CD4-positive, CD25-positive, alpha-beta regulatory T cell (primary cell): Measurements from ENCODE around the gene MSLN. TPM values are rescaled to one million over a fixed set of nuclear protein-coding genes. Genes with fewer than 3 reads are reported as not detected.
A peak's percentile ranks its signal among the peaks of the same experiment; 100 is the strongest.
"Not testable (repeated sequence)": the region's sequence is repeated elsewhere in the genome, so short reads cannot be mapped to it uniquely, and the experiment has no call there.

ENCODE experiments used
- ATAC-seq, 2 donors: fragments of 150-1000 bp; cut with Tn5 transposase; one replicate each; pipeline ENCODE4 v1.10.0; 2021; ENCODE audit warnings: low read depth in 2 of 2, moderate number of reproducible peaks in 2 of 2, moderate library complexity in 1 of 2
- DNase-seq, 3 donors: peaks; one replicate each; pipeline versions ENCODE4 v3.0.0 to v3.0.0-alpha.2; 2012 to 2022; ENCODE audit warnings: mixed read lengths in 1 of 3
- H3K27ac ChIP-seq: one replicate; pipeline ENCODE4 v1.7.0; 2013; ENCODE audit warnings: mild to moderate bottlenecking, low read length; ENCODE audit not compliant: insufficient read depth, poor library complexity, severe bottlenecking
- H3K27me3 ChIP-seq: one replicate; pipeline ENCODE4 v1.7.0; 2013; ENCODE audit warnings: low read length; ENCODE audit not compliant: control insufficient read depth, insufficient read depth
- H3K36me3 ChIP-seq: one replicate; pipeline ENCODE4 v1.7.0; 2013; ENCODE audit warnings: mild to moderate bottlenecking, low read length, moderate library complexity; ENCODE audit not compliant: control insufficient read depth, insufficient read depth
- H3K4me1 ChIP-seq: 2 replicates; pipeline ENCODE4 v1.7.0; 2013; ENCODE audit warnings: mild to moderate bottlenecking, low read length; ENCODE audit not compliant: insufficient read depth, control insufficient read depth, poor library complexity, severe bottlenecking
- H3K4me3 ChIP-seq: one replicate; pipeline ENCODE4 v1.7.0; 2013; ENCODE audit warnings: low read depth, mild to moderate bottlenecking, low read length, moderate library complexity
- H3K9me3 ChIP-seq, 2 experiments: 1 replicate in 1 of 2; 2 replicates in 1 of 2; pipeline ENCODE4 v1.7.0; 2013; ENCODE audit warnings: low read length in 2 of 2, mild to moderate bottlenecking in 1 of 2, moderate library complexity in 1 of 2; ENCODE audit not compliant: control insufficient read depth in 2 of 2
- H3K27ac Mint-ChIP-seq, 3 donors: one replicate each; pipeline ENCODE4 v1.8.0; 2020 to 2022; ENCODE audit warnings: mild to moderate bottlenecking in 3 of 3, mixed read lengths in 3 of 3, moderate library complexity in 2 of 3
- H3K27me3 Mint-ChIP-seq: one replicate; pipeline ENCODE4 v1.8.0; 2022; ENCODE audit warnings: mild to moderate bottlenecking, mixed read lengths
- H3K36me3 Mint-ChIP-seq: one replicate; pipeline ENCODE4 v1.8.0; 2020; ENCODE audit warnings: mixed read lengths
- H3K4me1 Mint-ChIP-seq, 4 donors: one replicate each; pipeline ENCODE4 v1.8.0; 2020 to 2022; ENCODE audit warnings: mixed read lengths in 4 of 4, mild to moderate bottlenecking in 1 of 4
- H3K4me3 Mint-ChIP-seq, 4 donors: one replicate each; pipeline ENCODE4 v1.8.0; 2020 to 2022; ENCODE audit warnings: mild to moderate bottlenecking in 4 of 4, mixed read lengths in 4 of 4, moderate library complexity in 3 of 4
- H3K9me3 Mint-ChIP-seq, 7 donors: one replicate each; pipeline ENCODE4 v1.8.0; 2020 to 2022; ENCODE audit warnings: mixed read lengths in 7 of 7, mild to moderate bottlenecking in 3 of 7, moderate library complexity in 2 of 7
- polyA plus RNA-seq, 4 donors: library from polyadenylated mRNA; unstranded; fragments of 300-500 nt; fragmentation: Illumina TruSeq; gene quantifications; one replicate each; pipeline ENCODE4 v1.2.3, GENCODE V29; 2021
- total RNA-seq: library from RNA; stranded (reverse); gene quantifications from one replicate; pipeline ENCODE4 v1.2.3, GENCODE V29; 2022

MSLN gene
- total RNA-seq: not detected
- not detected for polyA plus RNA-seq

DNA sequence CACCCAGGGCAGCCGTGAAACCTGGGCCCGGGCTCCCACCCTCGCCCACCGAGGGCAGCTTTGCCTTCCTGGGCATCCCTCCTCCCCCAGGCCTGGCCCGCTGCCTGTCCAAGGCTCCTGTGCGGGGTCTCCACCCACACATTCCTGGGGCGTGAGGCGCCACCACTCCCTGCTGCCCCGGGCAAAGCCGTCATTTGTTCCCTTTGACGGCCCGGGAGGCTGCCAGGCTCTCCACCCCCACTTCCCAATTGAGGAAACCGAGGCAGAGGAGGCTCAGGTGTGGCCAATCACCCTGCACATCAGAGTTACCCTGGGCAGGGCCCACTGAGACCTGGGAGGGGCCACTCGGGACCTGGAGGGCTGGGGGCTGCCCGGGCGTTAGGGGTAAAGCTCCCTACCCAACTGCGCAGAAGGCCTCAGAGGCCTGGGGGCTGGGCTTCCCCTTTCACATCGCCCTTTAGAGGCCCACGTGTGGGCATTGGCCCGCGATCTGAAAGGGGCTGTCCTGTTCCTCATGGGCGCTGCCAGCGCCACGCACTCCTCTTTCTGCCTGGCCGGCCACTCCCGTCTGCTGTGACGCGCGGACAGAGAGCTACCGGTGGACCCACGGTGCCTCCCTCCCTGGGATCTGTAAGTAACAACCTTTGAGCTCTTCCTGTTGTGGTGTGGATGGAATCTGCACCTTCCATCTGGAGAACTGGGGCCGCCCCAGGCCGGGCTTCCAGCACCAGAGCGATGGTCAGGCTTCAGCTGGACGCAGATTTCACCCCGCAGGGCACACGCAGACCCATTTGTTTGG is at the start of gene MSLN:
MSLN (plus strand) TSS at position 190 of the 799 bp plus-strand sequence. CDS start 1,947 bp downstream, outside the sequence.
- peaks cover 0 to 3% (median 0%) of the 10 kb centered on the region in 7 donors for H3K9me3 Mint-ChIP-seq
- no peak within 1 kb of the TSS for H3K27ac Mint-ChIP-seq
- H3K27ac ChIP-seq: no peak within 1 kb of the TSS
- H3K36me3 Mint-ChIP-seq: no peaks in the 10 kb centered on the region
- DNase-seq (no peak), ATAC-seq (no peak)
- no peak within 1 kb of the TSS for H3K4me3 ChIP-seq
- peaks cover 0 to 6% (median under 1%) of the 10 kb centered on the region in 4 donors for H3K4me1 Mint-ChIP-seq
- no peaks in the 10 kb centered on the region for H3K27me3 ChIP-seq
- H3K4me1 ChIP-seq: no peaks in the 10 kb centered on the region
- H3K4me3 Mint-ChIP-seq: peak within 1 kb of the TSS in 1 of 4 donors; percentile 92
- H3K36me3 ChIP-seq: no peaks in the 10 kb centered on the region
- H3K9me3 ChIP-seq: no peaks in the 10 kb centered on the region
- H3K27me3 Mint-ChIP-seq: peaks cover 14% of the 10 kb centered on the region

DNA sequence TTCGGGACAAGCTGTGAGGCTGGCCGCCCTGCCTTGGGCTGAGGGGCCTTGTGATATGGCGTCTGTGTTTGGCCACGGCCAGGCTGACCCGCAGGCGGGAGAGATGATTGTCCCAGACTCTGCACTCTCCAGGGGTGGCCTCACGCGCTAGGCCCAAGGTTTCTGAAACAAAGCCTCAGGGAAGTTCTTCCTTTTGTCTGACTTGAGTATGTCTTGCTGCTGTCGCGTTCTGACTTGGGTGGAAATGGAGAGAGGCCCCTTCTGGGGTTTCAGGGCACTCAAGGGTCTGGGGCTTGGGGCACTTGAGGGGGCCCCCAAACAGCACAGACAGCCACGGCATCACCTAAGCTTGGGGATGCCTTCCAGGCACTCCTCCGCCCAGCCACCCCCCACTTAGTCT is 49.5 kb upstream of the MSLN start:
- Mint-ChIP-seq H3K27ac (no peak overlapping the region), H3K4me1 (peaks cover 0 to 16% (median 2%) of the 10 kb centered on the region in 4 donors), H3K27me3 (peaks cover 42% of the 10 kb centered on the region), H3K36me3 (no peaks in the 10 kb centered on the region), H3K9me3 (no peaks in the 10 kb centered on the region), H3K4me3 (no peak overlapping the region)
- Histone ChIP-seq H3K9me3 (no peaks in the 10 kb centered on the region), H3K27ac (no peak overlapping the region), H3K4me3 (no peak overlapping the region), H3K36me3 (no peaks in the 10 kb centered on the region), H3K4me1 (peaks cover 24% of the 10 kb centered on the region), H3K27me3 (peaks cover 7% of the 10 kb centered on the region)
- DNase-seq: no peak
- ATAC-seq: no peak

DNA sequence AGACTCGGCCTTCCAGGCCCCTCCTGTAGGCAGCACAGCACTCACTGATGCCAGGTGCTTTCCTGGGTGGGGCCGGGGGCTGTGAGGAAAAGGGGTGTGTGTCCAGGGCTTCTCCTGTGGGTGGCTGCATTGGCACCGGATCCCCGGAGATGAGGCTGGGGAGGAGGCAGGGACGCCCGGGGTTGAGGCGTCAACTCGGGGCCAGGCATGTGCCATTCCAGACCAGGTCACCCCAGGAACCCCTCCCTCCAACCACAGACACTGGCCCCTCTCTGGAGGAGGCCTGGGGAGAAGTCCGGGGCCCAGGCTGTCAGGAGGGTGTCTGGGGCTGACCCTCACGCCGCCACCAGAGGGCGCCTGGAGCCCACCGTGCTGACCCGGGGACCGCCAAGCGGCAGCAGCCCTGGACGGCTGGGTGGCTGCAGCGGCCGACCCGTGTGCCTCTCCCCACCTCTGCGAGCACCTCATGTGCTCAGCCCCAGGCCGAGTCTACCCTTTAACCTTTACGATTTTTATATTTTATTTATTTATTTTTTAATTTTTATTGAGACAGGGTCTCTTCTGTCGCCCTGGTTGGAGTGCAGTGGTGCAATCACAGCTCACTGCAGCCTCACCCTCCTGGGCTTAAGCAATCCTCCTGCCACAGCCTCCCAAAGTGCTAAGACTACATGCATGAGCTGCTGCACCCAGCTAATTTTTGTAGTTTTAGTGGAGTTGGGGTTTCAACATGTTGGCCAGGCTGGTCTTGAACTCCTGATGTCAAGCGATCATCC is 48.8 kb upstream of the MSLN start:
- Mint-ChIP-seq H3K27ac (no peak overlapping the region), H3K36me3 (no peaks in the 10 kb centered on the region), H3K9me3 (no peaks in the 10 kb centered on the region), H3K4me1 (peaks cover 0 to 16% (median 2%) of the 10 kb centered on the region in 4 donors), H3K27me3 (peaks cover 41% of the 10 kb centered on the region), H3K4me3 (no peak overlapping the region)
- Histone ChIP-seq H3K36me3 (no peaks in the 10 kb centered on the region), H3K27ac (no peak overlapping the region), H3K4me3 (no peak overlapping the region), H3K9me3 (no peaks in the 10 kb centered on the region), H3K4me1 (peaks cover 18% of the 10 kb centered on the region), H3K27me3 (peaks cover 7% of the 10 kb centered on the region)
- peak; percentile 69 to 76 (median 70) for DNase-seq
- ATAC-seq: peak; percentile 51 to 54

DNA sequence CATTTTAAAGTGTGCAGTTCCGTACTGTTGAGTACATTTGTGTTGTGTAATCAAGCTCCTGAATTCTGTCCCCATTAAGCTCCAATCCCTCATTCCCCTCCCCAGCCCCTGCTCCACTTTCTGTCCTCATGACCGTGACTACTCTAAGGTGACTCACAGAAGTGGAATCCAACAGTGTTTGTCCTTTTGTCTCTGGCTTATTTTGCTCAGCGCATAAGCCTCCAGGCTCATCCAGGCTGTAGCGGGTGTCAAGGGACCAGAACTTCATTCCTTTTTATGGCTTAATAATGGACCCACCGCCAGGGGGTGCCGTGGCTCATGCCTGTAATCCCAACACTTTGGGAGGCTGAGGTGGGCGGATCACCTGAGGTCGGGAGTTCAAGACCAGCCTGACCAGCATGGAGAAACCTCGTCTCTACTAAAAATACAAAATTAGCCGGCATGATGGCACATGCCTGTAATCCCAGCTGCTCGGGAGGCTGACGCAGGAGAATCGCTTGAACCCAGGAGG is 47.7 kb upstream of the MSLN start:
- H3K4me3 ChIP-seq, H3K36me3 ChIP-seq, H3K27me3 ChIP-seq, H3K27ac ChIP-seq, H3K9me3 ChIP-seq, H3K36me3 Mint-ChIP-seq, ATAC-seq, H3K9me3 Mint-ChIP-seq: not testable (repeated sequence)
- DNase-seq: peak in 1 of 3 donors; percentile 61
- H3K4me3 Mint-ChIP-seq: peak overlapping the region in 3 of 4 donors; percentile 36 to 47 (median 45)
- H3K4me1 ChIP-seq: peaks cover 18% of the 10 kb centered on the region
- peaks cover 32% of the 10 kb centered on the region for H3K27me3 Mint-ChIP-seq
- H3K4me1 Mint-ChIP-seq: peaks cover 0 to 14% (median 2%) of the 10 kb centered on the region in 4 donors
- H3K27ac Mint-ChIP-seq: peak overlapping the region in 1 of 3 donors; percentile 32

DNA sequence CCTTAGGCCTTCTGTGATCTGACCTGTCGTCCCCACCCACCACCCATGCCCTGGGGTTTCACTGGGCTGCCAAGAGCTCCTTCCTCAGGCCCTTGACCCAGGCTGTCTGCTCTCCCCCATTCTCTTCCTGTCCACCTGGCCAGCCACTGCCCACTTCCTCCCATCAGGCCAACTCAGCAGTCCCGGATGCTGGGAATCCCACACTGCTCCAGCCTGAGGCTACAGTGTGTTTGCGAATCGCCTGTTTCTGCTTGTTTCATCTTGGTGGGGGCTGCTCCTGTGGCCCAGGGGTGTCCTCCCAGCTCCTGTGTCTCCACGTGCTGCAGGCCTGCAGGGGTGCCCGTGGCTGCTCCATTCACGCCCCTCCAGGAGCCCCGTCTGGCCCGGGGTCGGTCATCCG is 46.5 kb upstream of the MSLN start:
- no peak for DNase-seq
- Histone ChIP-seq H3K9me3 (no peaks in the 10 kb centered on the region), H3K4me1 (peaks cover 19% of the 10 kb centered on the region), H3K27ac (no peak overlapping the region), H3K36me3 (no peaks in the 10 kb centered on the region), H3K27me3 (no peaks in the 10 kb centered on the region), H3K4me3 (no peak overlapping the region)
- H3K27ac Mint-ChIP-seq: no peak overlapping the region
- no peaks in the 10 kb centered on the region for H3K9me3 Mint-ChIP-seq
- H3K4me3 Mint-ChIP-seq: peak overlapping the region in 2 of 4 donors; percentile 63 to 77
- peaks cover 0 to 19% (median 5%) of the 10 kb centered on the region in 4 donors for H3K4me1 Mint-ChIP-seq
- no peak for ATAC-seq
- H3K36me3 Mint-ChIP-seq: no peaks in the 10 kb centered on the region
- H3K27me3 Mint-ChIP-seq: peaks cover 20% of the 10 kb centered on the region

DNA sequence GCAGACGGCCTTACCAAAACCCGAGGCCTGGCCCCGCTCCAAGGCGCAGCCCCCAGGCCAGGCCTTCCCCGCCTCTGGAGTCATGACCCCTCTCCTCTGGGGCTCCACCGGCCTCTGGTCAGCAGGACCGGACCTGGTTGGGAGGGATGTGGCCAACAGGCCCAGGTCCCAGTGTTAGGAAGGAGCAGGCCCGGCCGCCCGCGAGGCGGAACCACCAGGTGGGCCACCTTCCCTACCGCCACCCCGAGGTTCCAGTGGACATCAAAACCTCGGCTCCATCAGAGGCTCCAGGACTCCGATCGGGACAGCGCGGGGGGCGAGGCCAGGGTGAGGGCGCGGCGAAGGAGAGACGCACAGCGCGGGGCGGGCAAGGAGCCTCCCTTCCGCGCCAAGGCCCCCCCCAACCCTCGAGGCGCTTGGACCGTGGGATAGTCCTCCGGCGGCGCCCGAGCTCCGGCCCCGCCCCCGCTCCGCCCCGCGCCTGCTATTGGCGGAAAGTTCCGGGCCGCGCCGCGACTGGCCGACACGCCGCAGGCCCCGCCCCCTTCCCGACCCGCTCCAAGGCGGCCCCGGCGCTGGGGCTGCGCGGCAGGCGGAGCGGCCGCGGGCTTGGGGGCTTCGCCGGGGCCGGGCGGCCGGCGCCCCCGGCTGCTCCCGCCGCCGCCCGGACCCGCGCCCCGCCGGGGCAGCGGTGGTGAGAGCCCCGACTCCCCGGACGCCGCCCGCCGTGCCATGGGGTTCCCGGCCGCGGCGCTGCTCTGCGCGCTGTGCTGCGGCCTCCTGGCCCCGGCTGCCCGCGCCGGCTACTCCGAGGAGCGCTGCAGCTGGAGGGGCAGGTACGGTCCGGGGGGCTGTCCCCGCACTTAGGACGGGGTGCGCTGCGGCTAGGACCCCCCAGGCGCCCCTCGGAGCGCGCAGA is 45.7 kb upstream of the MSLN start, which contains the start of gene METRN:
METRN (plus strand) TSS at position 561 of the 919 bp plus-strand sequence; CDS start at position 733, 172 bp downstream.
- Mint-ChIP-seq H3K27me3 (peaks cover 17% of the 10 kb centered on the region), H3K9me3 (no peaks in the 10 kb centered on the region), H3K4me1 (peaks cover 0 to 27% (median 10%) of the 10 kb centered on the region in 4 donors), H3K36me3 (no peaks in the 10 kb centered on the region), H3K27ac (no peak within 1 kb of the TSS), H3K4me3 (peak within 1 kb of the TSS; percentile 61 to 81 (median 78))
- Histone ChIP-seq H3K4me3 (no peak within 1 kb of the TSS), H3K27me3 (no peaks in the 10 kb centered on the region), H3K4me1 (peaks cover 26% of the 10 kb centered on the region), H3K36me3 (no peaks in the 10 kb centered on the region), H3K9me3 (no peaks in the 10 kb centered on the region), H3K27ac (no peak within 1 kb of the TSS)
- ATAC-seq (peak; percentile 88 to 89), DNase-seq (peak; percentile 81 to 88 (median 85))
